H1 (cell line): ENCODE results near the gene PSD.
A peak's percentile ranks its signal among the peaks of the same experiment; 100 is the strongest.

Experiments
- CHD2 ChIP-seq: IDR thresholded peaks from 2 replicates; pipeline ENCODE4 v1.6.1; 2012; ENCODE audit warnings: low read length, improper control_type of control experiment
- EP300 ChIP-seq, 2 experiments: IDR thresholded peaks; 1 replicate in 1 of 2; 2 replicates in 1 of 2; pipeline ENCODE4 v1.6.1; 2011 to 2012; ENCODE audit warnings: low read depth in 2 of 2, low read length in 2 of 2, mild to moderate bottlenecking in 2 of 2, borderline replicate concordance in 1 of 2, inconsistent platforms in 1 of 2, moderate library complexity in 1 of 2
- TBP ChIP-seq: IDR thresholded peaks from 2 replicates; pipeline ENCODE4 v1.6.1; 2011; ENCODE audit warnings: low read depth, low read length, improper control_type of control experiment
- TF ChIP-seq, protein P1 (sequence below), 3 experiments: IDR thresholded peaks; 1 replicate in 2 of 3; 2 replicates in 1 of 3; pipeline versions ENCODE4 v1.5.1 to v1.6.1; 2011; ENCODE audit warnings: low read length in 3 of 3, mild to moderate bottlenecking in 3 of 3, inconsistent platforms in 2 of 3, low read depth in 1 of 3, moderate library complexity in 1 of 3; ENCODE audit not compliant: insufficient read depth in 1 of 3; ENCODE audit errors: control extremely low read depth in 1 of 3

DNA sequence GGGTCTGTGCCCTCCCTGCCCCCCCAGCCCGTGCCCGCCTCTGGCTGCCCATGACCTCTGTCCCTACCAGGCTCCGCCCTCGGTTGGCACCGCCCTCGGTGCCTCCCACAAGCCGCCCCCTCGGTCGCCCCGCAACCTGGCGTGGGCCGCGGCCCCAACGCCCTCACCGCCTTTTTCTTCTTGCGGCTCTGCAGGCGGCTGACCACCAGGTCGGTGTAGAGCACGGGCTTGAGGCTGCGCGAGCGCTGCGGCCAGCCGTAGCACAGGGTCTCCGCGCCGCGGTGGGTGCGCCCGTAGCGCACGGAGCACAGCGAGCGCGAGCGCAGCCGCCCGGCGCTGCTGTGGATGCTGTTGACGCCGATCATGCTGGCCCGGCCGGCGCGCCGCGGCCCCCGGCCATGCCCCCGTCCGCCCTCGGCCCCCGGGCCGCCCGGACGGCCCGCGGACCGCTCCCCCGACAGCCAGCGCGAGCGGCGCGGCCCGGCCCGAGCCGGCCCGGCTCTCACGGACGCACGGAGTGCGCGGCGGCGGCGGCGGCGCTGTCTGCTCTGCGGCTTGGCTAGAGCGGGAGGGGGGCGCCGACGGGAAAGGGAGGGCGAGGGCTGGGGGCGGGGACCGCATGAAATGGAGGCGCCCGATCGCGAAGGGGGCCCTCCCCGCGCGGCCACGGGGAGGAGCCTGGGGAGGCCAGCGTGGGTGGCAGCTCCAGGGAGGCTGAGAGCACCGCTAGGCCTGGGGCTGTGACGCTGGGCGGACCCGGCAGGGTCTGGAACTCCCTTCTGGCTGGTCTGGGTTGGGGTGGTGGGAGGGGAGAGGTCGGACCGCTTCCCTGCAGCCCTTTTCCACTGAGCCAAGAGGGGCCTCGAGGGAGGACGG, 9.6 kb downstream of the PSD start:
- TF ChIP-seq CHD2 (no peak), TBP (no peak), EP300 (IDR thresholded peaks at IDR 0.05; ENCODE audit: borderline replicate concordance in 1 of 2, low read depth in 2 of 2, low read length in 2 of 2) (no peak; a peak in 1 of 3 replicates)
- TF ChIP-seq, protein P1, sequence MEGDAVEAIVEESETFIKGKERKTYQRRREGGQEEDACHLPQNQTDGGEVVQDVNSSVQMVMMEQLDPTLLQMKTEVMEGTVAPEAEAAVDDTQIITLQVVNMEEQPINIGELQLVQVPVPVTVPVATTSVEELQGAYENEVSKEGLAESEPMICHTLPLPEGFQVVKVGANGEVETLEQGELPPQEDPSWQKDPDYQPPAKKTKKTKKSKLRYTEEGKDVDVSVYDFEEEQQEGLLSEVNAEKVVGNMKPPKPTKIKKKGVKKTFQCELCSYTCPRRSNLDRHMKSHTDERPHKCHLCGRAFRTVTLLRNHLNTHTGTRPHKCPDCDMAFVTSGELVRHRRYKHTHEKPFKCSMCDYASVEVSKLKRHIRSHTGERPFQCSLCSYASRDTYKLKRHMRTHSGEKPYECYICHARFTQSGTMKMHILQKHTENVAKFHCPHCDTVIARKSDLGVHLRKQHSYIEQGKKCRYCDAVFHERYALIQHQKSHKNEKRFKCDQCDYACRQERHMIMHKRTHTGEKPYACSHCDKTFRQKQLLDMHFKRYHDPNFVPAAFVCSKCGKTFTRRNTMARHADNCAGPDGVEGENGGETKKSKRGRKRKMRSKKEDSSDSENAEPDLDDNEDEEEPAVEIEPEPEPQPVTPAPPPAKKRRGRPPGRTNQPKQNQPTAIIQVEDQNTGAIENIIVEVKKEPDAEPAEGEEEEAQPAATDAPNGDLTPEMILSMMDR (IDR thresholded peaks at IDR 0.05; ENCODE audit: control extremely low read depth in 1 of 3, insufficient read depth in 1 of 3, low read depth in 1 of 3, low read length in 3 of 3), result peak in 1 of 3 experiments; percentile 6; a peak in 1 of 4 replicates
